Heart left ventricle (tissue), 16 donors: ENCODE data around the gene CCDC63. TPM values are rescaled to one million over a fixed set of nuclear protein-coding genes. Genes with fewer than 3 reads are reported as not detected.
A peak's percentile ranks its signal among the peaks of the same experiment; 100 is the strongest.

Source experiments
- ATAC-seq, 4 donors: fragments of 200-7000 bp; cut with Tn5 transposase; one replicate each; pipeline ENCODE4 v1.9.1; 2020 to 2022; ENCODE audit warnings: moderate library complexity in 4 of 4, mild to moderate bottlenecking in 3 of 4, moderate number of reproducible peaks in 1 of 4
- DNase-seq, 5 donors: peaks; one replicate each; pipeline ENCODE4 v3.0.0-alpha.2; 2020
- H3K27ac ChIP-seq, 12 donors: fragments of 200-600 bp; sonication (generic) in 4 of 12; one replicate each; pipeline versions ENCODE4 v1.5.0 to v1.8.0; 2016 to 2022; ENCODE audit warnings: mild to moderate bottlenecking in 2 of 12
- H3K27me3 ChIP-seq, 9 donors: fragments of 200-600 bp; sonication (generic) in 2 of 9; one replicate each; pipeline versions ENCODE4 v1.5.1 to v1.8.0; 2016 to 2022; ENCODE audit warnings: mild to moderate bottlenecking in 3 of 9
- H3K36me3 ChIP-seq, 9 donors: fragments of 200-600 bp; sonication (generic) in 2 of 9; one replicate each; pipeline versions ENCODE4 v1.5.0 to v1.8.0; 2018 to 2022; ENCODE audit warnings: mild to moderate bottlenecking in 2 of 9
- H3K4me1 ChIP-seq, 12 donors: fragments of 200-600 bp; sonication (generic) in 4 of 12; one replicate each; pipeline versions ENCODE4 v1.5.0 to v1.8.0; 2016 to 2022; ENCODE audit warnings: mild to moderate bottlenecking in 3 of 12
- H3K4me3 ChIP-seq, 12 donors: fragments of 200-600 bp; sonication (generic) in 4 of 12; one replicate each; pipeline versions ENCODE4 v1.5.0 to v1.8.0; 2017 to 2022; ENCODE audit warnings: mild to moderate bottlenecking in 9 of 12, moderate library complexity in 4 of 12
- H3K9me3 ChIP-seq, 12 donors: fragments of 200-600 bp; sonication (generic) in 4 of 12; one replicate each; pipeline versions ENCODE4 v1.5.0 to v1.8.0; 2016 to 2022; ENCODE audit warnings: mild to moderate bottlenecking in 1 of 12
- CTCF ChIP-seq, 12 donors: fragments of 200-600 bp; sonication (generic) in 4 of 12; IDR thresholded peaks; one replicate each; pipeline versions ENCODE4 v1.5.0 to v1.8.0; 2018 to 2022; ENCODE audit warnings: antibody characterized with exemption in 12 of 12, mild to moderate bottlenecking in 5 of 12
- POLR2A ChIP-seq, 2 donors: fragments of 450-650 bp; IDR thresholded peaks; one replicate each; pipeline ENCODE4 v1.6.1; 2017; ENCODE audit warnings: antibody characterized with exemption in 2 of 2, mild to moderate bottlenecking in 2 of 2, moderate library complexity in 2 of 2
- WGBS, 4 donors: extraction: QIAGEN DNeasy Blood & Tissue Kit in 2 of 4; methylation state at CpG; one replicate each; pipeline versions ENCODE4 v1.1.5 to v1.1.7; 2013 to 2018; 5-methylcytosine and 5-hydroxymethylcytosine counted together
- intact Hi-C, 10 donors: fragments of 100-400 bp; cut with DNase I; formaldehyde crosslinking; loops; one replicate each; pipeline versions ENCODE4 v1.11.1 to v1.14.2; 2022
- polyA plus RNA-seq, 2 donors: library from polyadenylated mRNA; stranded (reverse); fragments of 200-250 nt; gene quantifications; one replicate each; pipeline ENCODE4 v1.2.3, GENCODE V29; 2013
- total RNA-seq, 9 donors: library from RNA; depleted of rRNA in 2 of 9; stranded (reverse); fragments of >200 nt in 2 of 9; fragmentation: NEBNext Ultra II Directional in 3 of 9; extraction: Animal tissue kit (Norgen Biotek cat#: 25700) in 3 of 9; gene quantifications; one replicate each; pipeline versions ENCODE4 v1.1.0 to v1.2.4, GENCODE V29; 2016 to 2023
- donor health status: ischemic (EF 13 %, LVEDD 7.1; RV severe dilation, severe dysfunction).
- donor health status: healthy with polysubstance abuse.
- donor health status: DM: no; HTN: yes; CAD: no.
- donor health status: DM: no; HTN: no; CAD: no.
- donor health status: ischemic (EF 25% LVEDD 6.9; RV normal size, moderate dysfunction).
- donor health status: ischemic (EF 25% LVEDD 5.7; RV mildly dilated, moderate dysfunction).
- donor health status: healthy.
- donor health status: DM: yes; HTN: yes; CAD: no.
- donor health status: ischemic (EF 35%, LVEDD 5.7; RV mildly dilated, moderate dysfunction).
- donor health status: nonischemic (EF 11% LVEDD 7.7; RV severe dilation, severe dysfunction).
- donor health status: DM: yes; HTN: yes; CAD: no.
- donor health status: PGD.
- donor health status: ischemic (EF 29% LVEDD 5.4; RV normal size, mild dysfunction).
- donor health status: nonischemic (EF 23%, LVEDD 6.1; RV moderate dilation, normal function).

CCDC63 gene
- total and polyA plus RNA-seq, 11 donors = not detected

GRCh38 chr12:110912263-110912662, 65.5 kb downstream of the CCDC63 start:
- TF ChIP-seq POLR2A (IDR thresholded peaks at IDR 0.05) (no peak), CTCF (IDR thresholded peaks at IDR 0.05) (no peak)
- H3K36me3 ChIP-seq = peaks cover 0 to 64% (median 21%) of the 10 kb centered on the region in 9 donors
- DNase-seq (peak in 1 of 5 donors; percentile 10), ATAC-seq (no peak)
- H3K9me3 ChIP-seq = no peaks in the 10 kb centered on the region
- intact Hi-C loops = no loop called here
- peak overlapping the region in 3 of 12 donors; percentile 32 to 97 (median 72) for H3K27ac ChIP-seq
- no peaks in the 10 kb centered on the region for H3K27me3 ChIP-seq
- peaks cover 0 to 3% (median 0%) of the 10 kb centered on the region in 12 donors for H3K4me1 ChIP-seq
- WGBS, 4 donors = 74 to 77% (median 76%) methylated on average over 6 of the region's 6 CpGs
- H3K4me3 ChIP-seq = no peak overlapping the region

GRCh38 chr12:110913119-110914056, 66.6 kb downstream of the CCDC63 start:
- intact Hi-C loops = no loop called here
- H3K36me3 ChIP-seq = peaks cover 0 to 71% (median 21%) of the 10 kb centered on the region in 9 donors
- no peak for ATAC-seq

GRCh38 chr12:110916295-110916875, 69.6 kb downstream of the CCDC63 start:
- Histone ChIP-seq H3K27ac (peak overlapping the region in 9 of 12 donors; percentile 34 to 97 (median 91)), H3K36me3 (peaks cover 0 to 67% (median 17%) of the 10 kb centered on the region in 9 donors), H3K4me1 (peaks cover 0 to 8% (median 0%) of the 10 kb centered on the region in 12 donors), H3K27me3 (peaks cover 0 to 3% (median 0%) of the 10 kb centered on the region in 9 donors), H3K4me3 (peak overlapping the region in 8 of 12 donors; percentile 52 to 76 (median 64)), H3K9me3 (no peaks in the 10 kb centered on the region)
- whole genome bisulfite sequencing, 4 donors = 29 to 46% (median 41%) methylated on average over 3 of the region's 3 CpGs
- DNase-seq (no peak), ATAC-seq (no peak)
- no peak for TF ChIP-seq POLR2A (IDR thresholded peaks at IDR 0.05)
- intact Hi-C loops = no loop called here

More at GRCh38 chr12:110913119-110914056, 66.6 kb downstream of the CCDC63 start:
- 75 to 79% (median 76%) methylated on average over 11 to 14 of the region's 14 CpGs for WGBS, 4 donors
- H3K9me3 ChIP-seq = no peaks in the 10 kb centered on the region
- peaks cover 0 to 3% (median 0%) of the 10 kb centered on the region in 12 donors for H3K4me1 ChIP-seq
- DNase-seq = peak in 1 of 5 donors; percentile 13
- H3K4me3 ChIP-seq = no peak overlapping the region
- H3K27ac ChIP-seq = peak overlapping the region in 8 of 12 donors; percentile 15 to 97 (median 32)
- TF ChIP-seq CTCF (IDR thresholded peaks at IDR 0.05) = no peak
- no peak for TF ChIP-seq POLR2A (IDR thresholded peaks at IDR 0.05)
- H3K27me3 ChIP-seq = no peaks in the 10 kb centered on the region

- peaks cover 0 to 12% (median 1%) of the 10 kb centered on the region in 12 donors for H3K4me1 ChIP-seq
- intact Hi-C loops = no loop called here
- DNase-seq = no peak
- no peak for TF ChIP-seq POLR2A (IDR thresholded peaks at IDR 0.05)
- TF ChIP-seq CTCF (IDR thresholded peaks at IDR 0.05) = no peak
- H3K36me3 ChIP-seq = peaks cover 0 to 56% (median 15%) of the 10 kb centered on the region in 9 donors
- peak overlapping the region; percentile 56 to 97 (median 90) for H3K27ac ChIP-seq
- ATAC-seq = peak in 1 of 4 donors; percentile 7
- H3K9me3 ChIP-seq = no peaks in the 10 kb centered on the region
- H3K4me3 ChIP-seq = peak overlapping the region; percentile 12 to 76 (median 58)
- H3K27me3 ChIP-seq = peaks cover 0 to 3% (median 0%) of the 10 kb centered on the region in 9 donors
- 8 to 23% (median 19%) methylated on average over 5 of the region's 5 CpGs for WGBS, 4 donors
Observed at GRCh38 chr12:110917467-110917866, 70.7 kb downstream of the CCDC63 start.
